OCI-LY1 (cell line): ENCODE measurements around the gene PCSK6.

Source experiments
- H2AFZ ChIP-seq: fragments of 200-600 bp; sonication (generic), shearing (Covaris generic); 2 replicates; pipeline ENCODE4 v1.6.0; 2014; ENCODE audit warnings: antibody characterized with exemption, mild to moderate bottlenecking, low read length
- H3F3A ChIP-seq: fragments of 200-600 bp; sonication (generic), shearing (Covaris generic); 2 replicates; pipeline ENCODE4 v1.6.0; 2014; ENCODE audit warnings: mild to moderate bottlenecking, antibody characterized with exemption, low read length, moderate library complexity; ENCODE audit not compliant: insufficient read depth
- H3K27ac ChIP-seq: fragments of 200-600 bp; sonication (generic); 2 replicates; pipeline ENCODE4 v1.5.1; 2014; ENCODE audit warnings: low read length, mixed run types, mild to moderate bottlenecking, low read depth; ENCODE audit not compliant: poor library complexity, severe bottlenecking
- H3K27me3 ChIP-seq: fragments of 200-600 bp; sonication (generic); 2 replicates; pipeline ENCODE4 v1.6.0; 2014; ENCODE audit warnings: antibody characterized with exemption, mild to moderate bottlenecking, low read length, moderate library complexity; ENCODE audit not compliant: insufficient read depth
- H3K36me3 ChIP-seq: fragments of 200-600 bp; sonication (generic); 2 replicates; pipeline ENCODE4 v1.6.1; 2014; ENCODE audit warnings: mild to moderate bottlenecking, antibody characterized with exemption, low read length, moderate library complexity, mixed read lengths; ENCODE audit not compliant: insufficient read depth
- H3K4me1 ChIP-seq: fragments of 200-600 bp; sonication (generic); 2 replicates; pipeline ENCODE4 v1.5.1; 2014; ENCODE audit warnings: mild to moderate bottlenecking, low read length, moderate library complexity; ENCODE audit not compliant: insufficient read depth, severe bottlenecking
- H3K4me2 ChIP-seq: fragments of 200-600 bp; sonication (generic), shearing (Covaris generic); 2 replicates; pipeline ENCODE4 v1.6.1; 2014; ENCODE audit warnings: low read length
- H3K4me3 ChIP-seq: fragments of 200-600 bp; sonication (generic); 2 replicates; pipeline ENCODE4 v1.5.1; 2014; ENCODE audit warnings: low read length, low read depth, mild to moderate bottlenecking, mixed read lengths; ENCODE audit not compliant: poor library complexity, severe bottlenecking
- H3K79me2 ChIP-seq: fragments of 200-600 bp; shearing (Covaris generic); 2 replicates; pipeline ENCODE4 v1.6.1; 2016; ENCODE audit warnings: mixed run types, low read length, mixed read lengths; ENCODE audit not compliant: insufficient read depth
- H3K9ac ChIP-seq: fragments of 200-600 bp; sonication (generic), shearing (Covaris generic); 2 replicates; pipeline ENCODE4 v1.6.1; 2014; ENCODE audit warnings: mild to moderate bottlenecking, low read length, mixed read lengths
- H3K9me2 ChIP-seq: fragments of 200-600 bp; sonication (generic), shearing (Covaris generic); 2 replicates; pipeline ENCODE4 v1.6.1; 2014; ENCODE audit warnings: low read depth, mild to moderate bottlenecking, low read length, mixed read lengths
- H3K9me3 ChIP-seq: fragments of 200-600 bp; shearing (Covaris generic); 2 replicates; pipeline ENCODE4 v1.6.1; 2014; ENCODE audit warnings: low read length, mixed read lengths
- H4K20me1 ChIP-seq: fragments of 200-600 bp; sonication (generic), shearing (Covaris generic); 2 replicates; pipeline ENCODE4 v1.6.0; 2016; ENCODE audit warnings: mild to moderate bottlenecking, low read length; ENCODE audit not compliant: insufficient read depth
- EZH2 ChIP-seq: fragments of 200-600 bp; sonication (generic), shearing (Covaris generic); IDR thresholded peaks from 2 replicates; pipeline ENCODE4 v1.8.0; 2017; ENCODE audit warnings: borderline replicate concordance, mixed run types, mild to moderate bottlenecking, antibody characterized with exemption, low read length, moderate library complexity, mixed read lengths
- TF ChIP-seq, protein P1 (sequence below): fragments of 200-600 bp; sonication (generic), shearing (Covaris generic); IDR thresholded peaks from 2 replicates; pipeline ENCODE4 v1.5.1; 2017; ENCODE audit warnings: mild to moderate bottlenecking, antibody characterized with exemption, low read length, moderate library complexity, mixed read lengths

The PCSK6 gene

DNA sequence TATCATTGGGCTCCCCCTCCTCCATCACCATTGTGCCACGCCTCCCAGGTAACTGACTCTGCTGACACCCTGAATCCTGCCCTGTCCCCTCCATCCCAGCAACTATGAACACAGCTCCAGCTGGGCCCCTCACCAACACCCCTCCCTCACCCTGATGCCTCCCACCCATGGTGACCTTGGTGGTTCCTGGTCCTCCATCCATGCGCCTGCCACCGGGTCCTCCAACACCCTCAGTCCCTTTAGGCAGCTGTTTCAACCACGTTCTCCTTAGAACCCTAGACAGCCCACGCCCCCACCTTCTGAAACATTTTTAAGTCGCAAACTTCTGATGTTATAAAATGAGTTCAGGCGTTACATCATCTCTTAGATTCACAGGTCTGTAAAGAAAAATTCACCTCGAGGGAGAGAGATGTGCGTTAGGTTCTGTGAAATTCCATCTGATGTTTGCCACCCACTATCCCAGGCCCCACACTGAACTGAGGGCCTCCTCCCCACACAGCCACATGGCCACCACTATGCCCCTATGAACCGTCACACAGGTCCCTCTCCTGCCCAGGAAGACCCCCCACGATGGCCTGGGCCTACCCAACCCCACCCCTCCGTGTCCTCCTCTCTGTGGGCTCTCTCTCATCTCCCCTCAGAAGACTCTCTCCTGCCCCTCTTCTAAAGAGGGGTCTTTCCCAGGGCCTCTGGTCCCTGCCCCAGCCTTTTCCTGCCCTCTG is 29.8 kb downstream of the PCSK6 start:
- no peak overlapping the region for H2AFZ ChIP-seq
- H3K79me2 ChIP-seq, result no peaks in the 10 kb centered on the region
- TF ChIP-seq, protein P1, sequence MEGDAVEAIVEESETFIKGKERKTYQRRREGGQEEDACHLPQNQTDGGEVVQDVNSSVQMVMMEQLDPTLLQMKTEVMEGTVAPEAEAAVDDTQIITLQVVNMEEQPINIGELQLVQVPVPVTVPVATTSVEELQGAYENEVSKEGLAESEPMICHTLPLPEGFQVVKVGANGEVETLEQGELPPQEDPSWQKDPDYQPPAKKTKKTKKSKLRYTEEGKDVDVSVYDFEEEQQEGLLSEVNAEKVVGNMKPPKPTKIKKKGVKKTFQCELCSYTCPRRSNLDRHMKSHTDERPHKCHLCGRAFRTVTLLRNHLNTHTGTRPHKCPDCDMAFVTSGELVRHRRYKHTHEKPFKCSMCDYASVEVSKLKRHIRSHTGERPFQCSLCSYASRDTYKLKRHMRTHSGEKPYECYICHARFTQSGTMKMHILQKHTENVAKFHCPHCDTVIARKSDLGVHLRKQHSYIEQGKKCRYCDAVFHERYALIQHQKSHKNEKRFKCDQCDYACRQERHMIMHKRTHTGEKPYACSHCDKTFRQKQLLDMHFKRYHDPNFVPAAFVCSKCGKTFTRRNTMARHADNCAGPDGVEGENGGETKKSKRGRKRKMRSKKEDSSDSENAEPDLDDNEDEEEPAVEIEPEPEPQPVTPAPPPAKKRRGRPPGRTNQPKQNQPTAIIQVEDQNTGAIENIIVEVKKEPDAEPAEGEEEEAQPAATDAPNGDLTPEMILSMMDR, result no peak
- no peak for TF ChIP-seq EZH2
- H4K20me1 ChIP-seq, result no peaks in the 10 kb centered on the region
- no peak overlapping the region for H3K4me2 ChIP-seq
- no peak overlapping the region for H3K27ac ChIP-seq
- H3K9ac ChIP-seq, result no peak overlapping the region
- no peaks in the 10 kb centered on the region for H3K9me3 ChIP-seq
- no peaks in the 10 kb centered on the region for H3K9me2 ChIP-seq
- no peak overlapping the region for H3K4me3 ChIP-seq
- H3K36me3 ChIP-seq, result no peaks in the 10 kb centered on the region
- H3K27me3 ChIP-seq, result 0 out of 2 replicates have a peak, but pooled peaks cover 5% of the 10 kb centered on the region
- no peaks in the 10 kb centered on the region for H3F3A ChIP-seq
- no peaks in the 10 kb centered on the region for H3K4me1 ChIP-seq

DNA sequence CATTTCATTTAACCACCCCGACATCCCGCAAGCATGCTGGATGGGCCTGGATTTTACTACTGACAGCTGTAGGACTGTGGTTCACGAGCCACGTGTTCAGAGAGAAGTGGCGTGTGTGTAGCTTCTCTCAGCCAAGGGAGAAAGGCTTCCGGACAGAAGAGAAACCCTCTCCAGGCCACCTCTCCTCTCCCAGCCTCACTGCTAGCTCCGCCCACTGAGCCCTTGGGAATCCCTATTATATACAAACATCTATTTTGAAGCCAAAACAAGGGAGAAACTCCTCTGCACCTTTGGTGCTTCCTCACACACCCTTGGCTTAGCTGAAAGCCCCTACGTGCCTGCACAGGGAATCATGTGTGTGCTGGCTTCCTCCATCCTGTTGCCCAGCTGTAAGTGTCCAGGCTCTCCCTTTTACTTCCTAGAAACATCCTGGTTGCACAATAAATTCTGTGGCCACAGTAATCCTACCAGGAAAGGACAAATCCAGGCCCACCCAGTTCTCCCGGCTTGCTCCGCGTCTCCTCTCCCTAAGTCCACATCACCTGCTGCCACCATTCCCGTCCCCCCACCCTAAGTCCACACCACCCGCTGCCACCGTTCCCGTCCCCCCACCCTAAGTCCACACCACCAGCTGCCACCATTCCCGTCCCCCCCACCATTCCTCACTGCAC is 30.5 kb downstream of the PCSK6 start:
- TF ChIP-seq EZH2, result no peak
- TF ChIP-seq, protein P1, result no peak
- H3K27me3 ChIP-seq, result 0 out of 2 replicates have a peak, but pooled peaks cover 5% of the 10 kb centered on the region
- no peak overlapping the region for H2AFZ ChIP-seq
- no peak overlapping the region for H3K9ac ChIP-seq
- no peaks in the 10 kb centered on the region for H3K4me1 ChIP-seq
- H3K27ac ChIP-seq, result no peak overlapping the region
- H3K9me3 ChIP-seq, result no peaks in the 10 kb centered on the region
- no peaks in the 10 kb centered on the region for H3F3A ChIP-seq
- H3K9me2 ChIP-seq, result no peaks in the 10 kb centered on the region
- H3K79me2 ChIP-seq, result no peaks in the 10 kb centered on the region
- no peaks in the 10 kb centered on the region for H4K20me1 ChIP-seq
- no peak overlapping the region for H3K4me2 ChIP-seq
- no peaks in the 10 kb centered on the region for H3K36me3 ChIP-seq
- no peak overlapping the region for H3K4me3 ChIP-seq

DNA sequence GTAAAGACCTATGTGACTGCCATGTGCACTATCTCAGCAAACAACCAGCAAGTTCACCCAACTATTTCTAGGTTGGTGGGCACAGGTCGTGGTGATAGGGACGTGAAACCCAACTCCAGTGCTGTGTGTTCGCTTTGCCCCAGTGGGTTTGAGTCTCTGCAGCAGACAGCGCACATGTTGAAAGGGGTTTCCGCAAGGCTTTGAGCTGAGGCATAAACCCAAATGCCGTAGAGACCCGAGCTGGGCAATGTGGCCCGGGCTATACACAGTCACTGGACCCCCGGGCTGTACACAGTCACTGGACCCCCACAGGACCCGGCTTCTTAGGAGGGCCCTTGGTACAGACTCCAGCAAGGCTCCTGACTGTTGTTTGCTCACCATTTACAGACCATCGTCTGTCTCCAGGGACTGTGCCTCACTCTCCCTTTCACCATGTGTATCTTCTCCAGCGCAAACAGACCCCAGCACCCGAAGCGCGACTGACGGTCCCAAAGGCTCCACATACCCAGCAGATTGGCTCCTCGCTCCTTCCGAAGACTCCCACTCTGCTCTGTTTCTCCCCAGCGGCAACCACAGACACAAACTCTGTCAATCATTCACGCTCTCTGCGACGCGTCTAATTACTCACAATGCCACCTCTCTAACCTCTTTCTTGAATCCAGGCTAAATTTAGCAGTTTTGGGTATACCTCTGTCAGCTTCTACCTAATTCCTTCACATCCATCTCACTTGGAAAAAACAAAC is 31.2 kb downstream of the PCSK6 start:
- H3K9ac ChIP-seq, result no peak overlapping the region
- no peaks in the 10 kb centered on the region for H3K4me1 ChIP-seq
- no peaks in the 10 kb centered on the region for H3K79me2 ChIP-seq
- H4K20me1 ChIP-seq, result no peaks in the 10 kb centered on the region
- H3K36me3 ChIP-seq, result no peaks in the 10 kb centered on the region
- H3F3A ChIP-seq, result no peaks in the 10 kb centered on the region
- no peak overlapping the region for H3K4me3 ChIP-seq
- no peak overlapping the region for H3K27ac ChIP-seq
- H2AFZ ChIP-seq, result no peak overlapping the region
- H3K4me2 ChIP-seq, result no peak overlapping the region
- H3K27me3 ChIP-seq, result 0 out of 2 replicates have a peak, but pooled peaks cover 5% of the 10 kb centered on the region
- TF ChIP-seq, protein P1, result no peak
- TF ChIP-seq EZH2, result no peak
- H3K9me2 ChIP-seq, result no peaks in the 10 kb centered on the region
- no peaks in the 10 kb centered on the region for H3K9me3 ChIP-seq
